Stomach (tissue), 4 donors: ENCODE data around the gene SPTBN5.

Source experiments
- EP300 ChIP-seq: sonication (generic); formaldehyde crosslinking; IDR thresholded peaks from one replicate; pipeline ENCODE4 v1.6.1; 2017; ENCODE audit warnings: antibody characterized with exemption
- TF ChIP-seq, protein P1 (sequence below), 7 experiments: fragments of 450-650 bp in 4 of 7; fragments of 200-600 bp in 3 of 7; sonication (generic) in 3 of 7; IDR thresholded peaks; one replicate each; pipeline ENCODE4 v1.5.1; 2016 to 2019; ENCODE audit warnings: antibody characterized with exemption in 7 of 7, control low read depth in 2 of 7, mild to moderate bottlenecking in 1 of 7

DNA sequence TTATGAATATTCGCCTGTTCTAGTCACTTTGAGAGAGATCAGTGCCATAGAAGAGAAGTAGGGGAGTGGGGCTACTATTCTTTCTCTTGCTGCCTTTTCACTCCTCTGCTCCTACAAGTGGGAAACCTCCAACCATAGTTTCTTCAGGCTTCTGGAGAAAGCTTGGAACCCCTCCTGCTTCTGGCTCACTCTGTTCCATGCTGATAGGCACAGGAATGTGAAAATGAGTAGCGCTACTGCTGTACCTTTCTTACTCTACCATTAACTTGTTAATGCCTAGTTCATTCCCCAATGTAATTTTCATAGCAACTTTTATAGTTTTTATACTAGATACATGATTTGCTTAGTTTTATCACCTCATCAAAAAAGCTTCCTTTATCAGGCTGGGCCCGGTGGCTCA, 92.7 kb downstream of the SPTBN5 start:
- TF ChIP-seq EP300: no peak
- TF ChIP-seq, protein P1, sequence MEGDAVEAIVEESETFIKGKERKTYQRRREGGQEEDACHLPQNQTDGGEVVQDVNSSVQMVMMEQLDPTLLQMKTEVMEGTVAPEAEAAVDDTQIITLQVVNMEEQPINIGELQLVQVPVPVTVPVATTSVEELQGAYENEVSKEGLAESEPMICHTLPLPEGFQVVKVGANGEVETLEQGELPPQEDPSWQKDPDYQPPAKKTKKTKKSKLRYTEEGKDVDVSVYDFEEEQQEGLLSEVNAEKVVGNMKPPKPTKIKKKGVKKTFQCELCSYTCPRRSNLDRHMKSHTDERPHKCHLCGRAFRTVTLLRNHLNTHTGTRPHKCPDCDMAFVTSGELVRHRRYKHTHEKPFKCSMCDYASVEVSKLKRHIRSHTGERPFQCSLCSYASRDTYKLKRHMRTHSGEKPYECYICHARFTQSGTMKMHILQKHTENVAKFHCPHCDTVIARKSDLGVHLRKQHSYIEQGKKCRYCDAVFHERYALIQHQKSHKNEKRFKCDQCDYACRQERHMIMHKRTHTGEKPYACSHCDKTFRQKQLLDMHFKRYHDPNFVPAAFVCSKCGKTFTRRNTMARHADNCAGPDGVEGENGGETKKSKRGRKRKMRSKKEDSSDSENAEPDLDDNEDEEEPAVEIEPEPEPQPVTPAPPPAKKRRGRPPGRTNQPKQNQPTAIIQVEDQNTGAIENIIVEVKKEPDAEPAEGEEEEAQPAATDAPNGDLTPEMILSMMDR (IDR thresholded peaks at IDR 0.05): no peak
